Endothelial cell (in vitro differentiated cells): ENCODE results near the gene TNRC6B. TPM values are rescaled to one million over a fixed set of nuclear protein-coding genes. Genes with fewer than 3 reads are reported as not detected.

Experiments
- DNase-seq: peaks from one replicate; pipeline ENCODE4 v3.0.0; 2021; ENCODE audit warnings: low spot score
- H3K27ac Mint-ChIP-seq: one replicate; pipeline ENCODE4 v1.8.0; 2021; ENCODE audit warnings: mixed read lengths, inconsistent platforms; ENCODE audit not compliant: unreplicated experiment
- H3K27me3 Mint-ChIP-seq: one replicate; pipeline ENCODE4 v1.8.0; 2021; ENCODE audit warnings: mild to moderate bottlenecking, moderate library complexity, mixed read lengths, inconsistent platforms; ENCODE audit not compliant: unreplicated experiment
- H3K36me3 Mint-ChIP-seq: one replicate; pipeline ENCODE4 v1.8.0; 2021; ENCODE audit warnings: mild to moderate bottlenecking, low read depth, mixed read lengths, inconsistent platforms; ENCODE audit not compliant: unreplicated experiment
- H3K4me1 Mint-ChIP-seq: one replicate; pipeline ENCODE4 v1.8.0; 2021; ENCODE audit warnings: mild to moderate bottlenecking, mixed read lengths, inconsistent platforms; ENCODE audit not compliant: unreplicated experiment
- H3K4me3 Mint-ChIP-seq: one replicate; pipeline ENCODE4 v1.8.0; 2021; ENCODE audit warnings: mild to moderate bottlenecking, mixed read lengths, inconsistent platforms; ENCODE audit not compliant: unreplicated experiment
- H3K9me3 Mint-ChIP-seq: one replicate; pipeline ENCODE4 v1.8.0; 2021; ENCODE audit warnings: mixed read lengths, inconsistent platforms; ENCODE audit not compliant: unreplicated experiment
- total RNA-seq: library from RNA; stranded (reverse); fragmentation: NEBNext Ultra II Directional; extraction: Animal tissue kit (Norgen Biotek cat#: 25700); gene quantifications from one replicate; pipeline ENCODE4 v1.2.1, GENCODE V29; 2021; ENCODE audit not compliant: unreplicated experiment
- TF ChIP-seq, protein P1 (sequence below): fragments of 200-600 bp; sonication (generic); IDR thresholded peaks from one replicate; pipeline ENCODE4 v1.5.0; 2021; ENCODE audit warnings: antibody characterized with exemption; ENCODE audit not compliant: unreplicated experiment

The TNRC6B gene
- total RNA-seq, 1 donor from 2014 or later = 53.4 TPM

DNA sequence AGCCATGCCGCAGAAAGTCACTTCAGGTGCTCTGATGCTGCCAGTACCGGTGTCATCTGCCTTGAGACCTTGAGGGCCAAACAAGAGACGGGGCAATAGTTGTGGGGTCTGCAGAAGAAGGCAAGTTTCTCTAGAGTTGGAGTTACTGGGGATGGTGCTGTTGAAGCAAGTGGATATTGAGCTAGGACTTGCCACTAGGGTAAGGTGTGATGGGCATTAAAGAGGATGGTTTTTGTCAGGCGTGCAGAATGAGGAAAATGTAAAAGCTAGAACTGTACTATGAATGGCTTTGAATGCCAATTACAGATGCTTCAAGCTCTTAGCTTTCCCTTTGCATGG lies 61.6 kb downstream of the TNRC6B start:
- H3K4me3 Mint-ChIP-seq = no peak overlapping the region
- H3K27me3 Mint-ChIP-seq = peaks cover 2% of the 10 kb centered on the region
- no peak overlapping the region for H3K27ac Mint-ChIP-seq
- H3K4me1 Mint-ChIP-seq = peaks cover 4% of the 10 kb centered on the region
- TF ChIP-seq, protein P1, sequence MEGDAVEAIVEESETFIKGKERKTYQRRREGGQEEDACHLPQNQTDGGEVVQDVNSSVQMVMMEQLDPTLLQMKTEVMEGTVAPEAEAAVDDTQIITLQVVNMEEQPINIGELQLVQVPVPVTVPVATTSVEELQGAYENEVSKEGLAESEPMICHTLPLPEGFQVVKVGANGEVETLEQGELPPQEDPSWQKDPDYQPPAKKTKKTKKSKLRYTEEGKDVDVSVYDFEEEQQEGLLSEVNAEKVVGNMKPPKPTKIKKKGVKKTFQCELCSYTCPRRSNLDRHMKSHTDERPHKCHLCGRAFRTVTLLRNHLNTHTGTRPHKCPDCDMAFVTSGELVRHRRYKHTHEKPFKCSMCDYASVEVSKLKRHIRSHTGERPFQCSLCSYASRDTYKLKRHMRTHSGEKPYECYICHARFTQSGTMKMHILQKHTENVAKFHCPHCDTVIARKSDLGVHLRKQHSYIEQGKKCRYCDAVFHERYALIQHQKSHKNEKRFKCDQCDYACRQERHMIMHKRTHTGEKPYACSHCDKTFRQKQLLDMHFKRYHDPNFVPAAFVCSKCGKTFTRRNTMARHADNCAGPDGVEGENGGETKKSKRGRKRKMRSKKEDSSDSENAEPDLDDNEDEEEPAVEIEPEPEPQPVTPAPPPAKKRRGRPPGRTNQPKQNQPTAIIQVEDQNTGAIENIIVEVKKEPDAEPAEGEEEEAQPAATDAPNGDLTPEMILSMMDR = no peak
- H3K36me3 Mint-ChIP-seq = peaks cover 3% of the 10 kb centered on the region
- no peaks in the 10 kb centered on the region for H3K9me3 Mint-ChIP-seq
- no peak for DNase-seq

DNA sequence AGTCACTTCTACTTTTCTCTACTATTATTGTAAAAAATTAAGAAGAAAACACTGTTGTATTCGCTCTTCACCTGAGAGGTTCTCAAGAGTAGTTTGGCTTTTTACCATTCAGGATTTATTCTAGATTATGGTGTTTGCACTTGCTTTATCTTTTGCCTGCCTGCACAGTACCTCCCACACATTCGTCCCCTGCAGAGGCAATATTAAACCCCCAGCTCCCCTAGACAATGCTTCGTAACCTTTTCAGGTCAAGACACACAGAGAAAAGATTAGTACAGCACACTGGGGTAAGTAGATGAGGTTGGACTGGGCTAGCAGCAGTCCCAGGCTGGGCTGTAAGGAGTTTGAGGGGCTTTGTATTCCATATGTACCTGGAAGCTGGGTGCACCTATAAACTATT lies 62.4 kb downstream of the TNRC6B start:
- H3K27me3 Mint-ChIP-seq = no peaks in the 10 kb centered on the region
- no peak overlapping the region for H3K4me3 Mint-ChIP-seq
- TF ChIP-seq, protein P1 = no peak
- no peak for DNase-seq
- no peaks in the 10 kb centered on the region for H3K9me3 Mint-ChIP-seq
- H3K36me3 Mint-ChIP-seq = peaks cover 3% of the 10 kb centered on the region
- no peak overlapping the region for H3K27ac Mint-ChIP-seq
- peaks cover 8% of the 10 kb centered on the region for H3K4me1 Mint-ChIP-seq

DNA sequence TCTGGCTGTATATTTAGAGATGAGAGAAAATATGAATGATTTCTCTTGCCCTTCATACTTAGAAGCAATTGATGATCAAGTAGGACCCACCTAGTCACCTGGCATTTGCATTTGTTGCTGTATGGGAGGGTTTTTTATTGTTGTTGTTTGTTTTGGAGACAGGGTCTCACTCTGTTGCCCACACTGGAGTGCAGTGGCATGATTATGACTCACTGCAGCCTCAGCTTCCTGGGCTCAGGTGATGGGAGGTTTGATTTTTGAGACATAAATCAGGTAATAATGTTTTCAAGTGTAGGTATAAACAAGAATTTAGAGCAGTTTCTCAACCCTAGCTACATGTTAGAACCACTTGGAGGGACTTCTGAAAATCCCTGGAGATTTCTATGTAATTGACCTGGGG lies 63.0 kb downstream of the TNRC6B start:
- TF ChIP-seq, protein P1 = no peak
- peaks cover 3% of the 10 kb centered on the region for H3K36me3 Mint-ChIP-seq
- no peaks in the 10 kb centered on the region for H3K27me3 Mint-ChIP-seq
- peaks cover 8% of the 10 kb centered on the region for H3K4me1 Mint-ChIP-seq
- no peak overlapping the region for H3K27ac Mint-ChIP-seq
- DNase-seq = no peak
- no peaks in the 10 kb centered on the region for H3K9me3 Mint-ChIP-seq
- H3K4me3 Mint-ChIP-seq = no peak overlapping the region

DNA sequence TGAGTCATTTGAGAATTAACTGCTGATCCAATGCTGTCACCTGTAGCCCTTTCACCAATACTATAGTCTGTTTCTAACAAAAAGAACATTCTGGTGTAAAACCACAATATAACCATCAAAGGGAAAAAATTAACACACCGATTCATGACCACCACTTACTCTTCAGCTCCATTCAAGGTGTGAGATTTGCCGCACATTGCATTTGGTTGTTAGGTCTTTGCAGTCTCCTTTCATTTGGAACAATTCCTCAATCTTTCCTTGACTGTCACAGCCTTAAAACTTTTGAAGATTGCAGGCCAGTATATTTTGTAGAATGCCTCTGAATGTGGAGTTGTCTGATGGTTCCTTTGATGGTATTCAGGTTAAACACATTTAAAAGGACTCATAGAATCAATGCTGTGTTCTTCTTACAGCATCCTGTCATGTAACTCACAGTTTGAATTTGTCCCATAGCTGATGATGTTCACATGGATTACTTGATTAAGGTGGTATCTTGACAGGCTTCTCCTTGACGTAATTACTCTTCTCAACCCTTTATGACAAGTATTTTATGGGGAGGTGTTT lies 63.6 kb downstream of the TNRC6B start:
- TF ChIP-seq, protein P1 = no peak
- no peak overlapping the region for H3K4me3 Mint-ChIP-seq
- H3K9me3 Mint-ChIP-seq = no peaks in the 10 kb centered on the region
- no peak overlapping the region for H3K27ac Mint-ChIP-seq
- H3K36me3 Mint-ChIP-seq = peaks cover 3% of the 10 kb centered on the region
- peaks cover 8% of the 10 kb centered on the region for H3K4me1 Mint-ChIP-seq
- no peaks in the 10 kb centered on the region for H3K27me3 Mint-ChIP-seq
- DNase-seq = no peak

DNA sequence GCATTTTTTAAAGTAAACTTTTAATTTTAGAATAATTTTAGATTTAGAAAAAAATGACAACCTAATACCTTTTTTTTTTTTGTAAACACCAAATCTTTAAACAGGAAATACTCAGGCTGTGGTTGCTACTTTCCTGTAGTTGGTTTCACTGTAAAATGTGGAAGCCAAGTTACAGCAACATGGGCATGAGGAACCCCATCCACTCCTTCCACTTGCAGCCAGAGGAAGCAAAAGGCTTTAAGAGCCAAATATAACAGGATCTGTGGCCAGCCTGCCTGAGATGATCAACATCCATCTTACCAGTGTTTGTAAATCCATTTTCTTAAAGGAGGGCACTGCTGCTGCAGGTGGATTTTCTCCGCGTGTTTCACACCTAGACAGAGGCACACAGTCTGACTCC lies 66.2 kb downstream of the TNRC6B start:
- DNase-seq = no peak
- H3K36me3 Mint-ChIP-seq = no peaks in the 10 kb centered on the region
- no peak overlapping the region for H3K4me3 Mint-ChIP-seq
- H3K27me3 Mint-ChIP-seq = no peaks in the 10 kb centered on the region
- no peaks in the 10 kb centered on the region for H3K9me3 Mint-ChIP-seq
- TF ChIP-seq, protein P1 = no peak
- H3K27ac Mint-ChIP-seq = no peak overlapping the region
- peaks cover 11% of the 10 kb centered on the region for H3K4me1 Mint-ChIP-seq
